Measurements from ENCODE around the gene PDE10A.
"Not testable (repeated sequence)": the region's sequence is repeated elsewhere in the genome, so short reads cannot be mapped to it uniquely, and the experiment has no call there.

The PDE10A gene

DNA sequence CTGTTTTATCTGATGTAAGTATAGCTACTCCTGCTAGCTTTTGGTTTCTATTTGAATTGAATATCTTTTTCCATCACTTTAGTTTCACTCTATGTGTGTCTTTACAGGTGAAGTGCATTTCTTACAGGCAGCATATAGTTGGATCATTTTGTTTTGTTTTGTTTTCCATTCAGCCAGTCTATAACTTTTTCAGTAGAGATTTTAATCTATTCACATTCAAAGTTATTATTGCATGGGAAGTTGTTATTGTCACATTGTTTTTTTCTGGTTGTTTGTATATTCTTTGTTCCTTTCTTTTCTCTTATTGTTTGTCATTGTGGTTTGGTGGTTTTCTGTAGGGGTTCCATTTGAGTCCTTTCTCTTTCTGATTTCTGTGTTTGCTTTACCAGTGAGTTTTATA is 151.2 kb downstream of the PDE10A start:
- Histone ChIP-seq H3K9me3 (ENCODE audit: low read length) (no peaks in the 10 kb centered on the region), H3F3A (ENCODE audit: insufficient read depth, low read length) (no peaks in the 10 kb centered on the region), H3K27ac (ENCODE audit: low read depth, low read length, poor library complexity, severe bottlenecking) (no peak overlapping the region), H3K36me3 (ENCODE audit: insufficient read depth, low read length) (no peaks in the 10 kb centered on the region), H3K4me3 (ENCODE audit: low read depth, low read length, poor library complexity, severe bottlenecking) (no peak overlapping the region), H3K79me2 (ENCODE audit: insufficient read depth, low read length) (no peaks in the 10 kb centered on the region), H3K27me3 (ENCODE audit: insufficient read depth, low read length) (no peaks in the 10 kb centered on the region), H4K20me1 (ENCODE audit: insufficient read depth, low read length) (no peaks in the 10 kb centered on the region), H3K4me2 (ENCODE audit: low read length) (no peak overlapping the region), H3K9me2 (ENCODE audit: low read depth, low read length) (no peaks in the 10 kb centered on the region), H3K9ac (ENCODE audit: low read length) (no peak overlapping the region), H2AFZ (ENCODE audit: low read length) (no peak overlapping the region), H3K4me1 (ENCODE audit: insufficient read depth, low read length, severe bottlenecking) (no peaks in the 10 kb centered on the region)
- TF ChIP-seq, protein P1, sequence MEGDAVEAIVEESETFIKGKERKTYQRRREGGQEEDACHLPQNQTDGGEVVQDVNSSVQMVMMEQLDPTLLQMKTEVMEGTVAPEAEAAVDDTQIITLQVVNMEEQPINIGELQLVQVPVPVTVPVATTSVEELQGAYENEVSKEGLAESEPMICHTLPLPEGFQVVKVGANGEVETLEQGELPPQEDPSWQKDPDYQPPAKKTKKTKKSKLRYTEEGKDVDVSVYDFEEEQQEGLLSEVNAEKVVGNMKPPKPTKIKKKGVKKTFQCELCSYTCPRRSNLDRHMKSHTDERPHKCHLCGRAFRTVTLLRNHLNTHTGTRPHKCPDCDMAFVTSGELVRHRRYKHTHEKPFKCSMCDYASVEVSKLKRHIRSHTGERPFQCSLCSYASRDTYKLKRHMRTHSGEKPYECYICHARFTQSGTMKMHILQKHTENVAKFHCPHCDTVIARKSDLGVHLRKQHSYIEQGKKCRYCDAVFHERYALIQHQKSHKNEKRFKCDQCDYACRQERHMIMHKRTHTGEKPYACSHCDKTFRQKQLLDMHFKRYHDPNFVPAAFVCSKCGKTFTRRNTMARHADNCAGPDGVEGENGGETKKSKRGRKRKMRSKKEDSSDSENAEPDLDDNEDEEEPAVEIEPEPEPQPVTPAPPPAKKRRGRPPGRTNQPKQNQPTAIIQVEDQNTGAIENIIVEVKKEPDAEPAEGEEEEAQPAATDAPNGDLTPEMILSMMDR (IDR thresholded peaks at IDR 0.05; ENCODE audit: low read length), result no peak
- no peak for TF ChIP-seq EZH2 (IDR thresholded peaks at IDR 0.05; ENCODE audit: borderline replicate concordance, low read length)

DNA sequence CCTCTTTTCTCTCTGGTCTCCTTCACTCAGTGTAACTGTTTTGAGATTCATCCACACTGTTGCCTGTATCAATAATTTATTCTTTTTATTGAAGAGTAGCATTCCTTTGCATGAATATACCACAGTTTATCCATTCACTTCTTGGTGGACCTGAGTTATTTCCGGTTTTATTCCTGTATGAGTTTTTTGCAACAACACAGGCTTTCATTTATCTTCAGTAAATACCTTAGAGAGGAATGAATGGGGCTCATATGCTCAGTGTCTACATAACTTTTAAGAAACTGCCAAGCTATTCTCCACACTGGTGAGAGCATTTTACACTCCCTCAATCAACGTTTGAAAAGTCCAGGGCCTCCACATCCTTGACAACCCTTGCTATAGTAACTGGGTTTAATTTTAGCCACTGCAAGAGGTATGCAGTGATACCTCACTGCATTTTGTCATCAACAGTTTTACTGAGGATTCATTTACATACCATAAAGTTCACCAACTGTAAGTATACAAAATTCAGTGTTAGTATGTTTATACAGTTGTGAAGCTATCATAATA is 154.6 kb downstream of the PDE10A start:
- no peaks in the 10 kb centered on the region for H3K9me3 ChIP-seq (ENCODE audit: low read length)
- H3K4me1 ChIP-seq (ENCODE audit: insufficient read depth, low read length, severe bottlenecking), result no peaks in the 10 kb centered on the region
- no peak overlapping the region for H3K4me2 ChIP-seq (ENCODE audit: low read length)
- no peak overlapping the region for H3K9ac ChIP-seq (ENCODE audit: low read length)
- no peaks in the 10 kb centered on the region for H3K9me2 ChIP-seq (ENCODE audit: low read depth, low read length)
- H3K36me3 ChIP-seq (ENCODE audit: insufficient read depth, low read length), result no peaks in the 10 kb centered on the region
- no peak overlapping the region for H2AFZ ChIP-seq (ENCODE audit: low read length)
- TF ChIP-seq EZH2 (IDR thresholded peaks at IDR 0.05; ENCODE audit: borderline replicate concordance, low read length), result no peak
- TF ChIP-seq, protein P1 (IDR thresholded peaks at IDR 0.05; ENCODE audit: low read length), result no peak
- no peaks in the 10 kb centered on the region for H3F3A ChIP-seq (ENCODE audit: insufficient read depth, low read length)
- H3K79me2 ChIP-seq (ENCODE audit: insufficient read depth, low read length), result no peaks in the 10 kb centered on the region
- no peaks in the 10 kb centered on the region for H3K27me3 ChIP-seq (ENCODE audit: insufficient read depth, low read length)
- H3K27ac ChIP-seq (ENCODE audit: low read depth, low read length, poor library complexity, severe bottlenecking), result no peak overlapping the region
- H4K20me1 ChIP-seq (ENCODE audit: insufficient read depth, low read length), result no peaks in the 10 kb centered on the region
- H3K4me3 ChIP-seq (ENCODE audit: low read depth, low read length, poor library complexity, severe bottlenecking), result no peak overlapping the region

DNA sequence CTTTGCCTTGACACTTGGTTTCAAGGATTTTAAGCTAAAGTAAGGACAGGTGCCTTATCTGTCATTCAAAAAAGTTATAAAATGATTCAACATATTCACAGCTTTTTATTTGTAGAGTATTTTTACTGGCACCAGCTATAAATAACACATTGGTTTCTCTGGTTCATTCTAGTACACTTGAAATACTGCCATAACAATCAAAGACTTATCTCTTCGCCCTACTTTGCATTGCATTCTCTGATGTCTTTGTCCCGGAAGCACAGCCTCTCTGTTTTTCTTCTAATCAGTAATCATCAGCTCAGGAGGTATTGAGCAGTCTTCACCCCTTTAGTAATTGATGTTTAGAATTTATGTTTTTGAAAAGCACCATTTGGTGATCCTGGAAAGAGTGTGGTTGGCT is 156.4 kb downstream of the PDE10A start:
- Histone ChIP-seq H4K20me1 (ENCODE audit: insufficient read depth, low read length) (no peaks in the 10 kb centered on the region), H3K27me3 (ENCODE audit: insufficient read depth, low read length) (no peaks in the 10 kb centered on the region), H3K79me2 (ENCODE audit: insufficient read depth, low read length) (no peaks in the 10 kb centered on the region), H3K9ac (ENCODE audit: low read length) (no peak overlapping the region), H3K9me2 (ENCODE audit: low read depth, low read length) (no peaks in the 10 kb centered on the region), H3K9me3 (ENCODE audit: low read length) (no peaks in the 10 kb centered on the region), H3K4me2 (ENCODE audit: low read length) (no peak overlapping the region), H3K4me3 (ENCODE audit: low read depth, low read length, poor library complexity, severe bottlenecking) (no peak overlapping the region), H2AFZ (ENCODE audit: low read length) (no peak overlapping the region), H3K36me3 (ENCODE audit: insufficient read depth, low read length) (no peaks in the 10 kb centered on the region), H3K4me1 (ENCODE audit: insufficient read depth, low read length, severe bottlenecking) (no peaks in the 10 kb centered on the region), H3K27ac (ENCODE audit: low read depth, low read length, poor library complexity, severe bottlenecking) (no peak overlapping the region), H3F3A (ENCODE audit: insufficient read depth, low read length) (no peaks in the 10 kb centered on the region)
- no peak for TF ChIP-seq EZH2 (IDR thresholded peaks at IDR 0.05; ENCODE audit: borderline replicate concordance, low read length)
- TF ChIP-seq, protein P1 (IDR thresholded peaks at IDR 0.05; ENCODE audit: low read length), result no peak

DNA sequence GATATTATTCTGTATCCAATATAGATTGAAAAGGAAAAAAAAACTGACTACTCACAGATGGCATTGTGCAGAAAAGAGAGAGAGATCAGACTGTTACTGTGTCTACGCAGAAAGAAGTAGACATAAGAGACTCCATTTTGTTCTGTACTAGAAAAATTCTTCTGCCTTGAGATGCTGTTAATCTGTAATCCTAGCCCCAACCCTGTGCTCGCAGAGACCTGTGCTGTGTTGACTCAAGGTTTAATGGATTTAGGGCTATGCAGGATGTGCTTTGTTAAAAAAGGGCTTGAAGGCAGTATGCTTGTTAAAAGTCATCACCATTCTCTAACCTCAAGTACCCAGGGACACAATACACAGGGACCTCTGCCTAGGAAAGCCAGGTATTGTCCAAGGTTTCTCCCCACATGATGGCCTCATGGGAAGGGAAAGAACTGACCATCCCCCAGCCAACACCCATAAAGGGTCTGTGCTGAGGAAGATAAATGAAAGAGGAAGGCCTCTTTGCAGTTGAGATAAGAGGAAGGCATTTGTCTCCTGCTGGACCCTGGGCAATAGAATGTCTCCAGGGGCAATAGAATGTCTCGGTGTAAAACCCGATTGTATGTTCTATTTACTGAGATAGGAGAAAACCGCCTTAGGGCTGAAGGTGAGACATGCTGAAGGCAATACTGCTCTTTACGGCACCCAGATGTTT is 162.7 kb downstream of the PDE10A start:
- not testable (repeated sequence) for H4K20me1 ChIP-seq (ENCODE audit: insufficient read depth, low read length); H3K9me2 ChIP-seq (ENCODE audit: low read depth, low read length); H3F3A ChIP-seq (ENCODE audit: insufficient read depth, low read length); H3K4me2 ChIP-seq (ENCODE audit: low read length); H3K4me3 ChIP-seq (ENCODE audit: low read depth, low read length, poor library complexity, severe bottlenecking); H3K4me1 ChIP-seq (ENCODE audit: insufficient read depth, low read length, severe bottlenecking); H3K9me3 ChIP-seq (ENCODE audit: low read length); H3K79me2 ChIP-seq (ENCODE audit: insufficient read depth, low read length); H3K27me3 ChIP-seq (ENCODE audit: insufficient read depth, low read length); H3K9ac ChIP-seq (ENCODE audit: low read length); H3K27ac ChIP-seq (ENCODE audit: low read depth, low read length, poor library complexity, severe bottlenecking); H3K36me3 ChIP-seq (ENCODE audit: insufficient read depth, low read length); H2AFZ ChIP-seq (ENCODE audit: low read length)

Measured in OCI-LY1 (cell line).